Kidney capillary endothelial cell (primary cell): ENCODE results near the gene SH2D2A.

ENCODE experiments used
- DNase-seq: peaks from one replicate; pipeline ENCODE4 v3.0.0-alpha.2; 2018; ENCODE audit warnings: low spot score

The SH2D2A gene

DNA sequence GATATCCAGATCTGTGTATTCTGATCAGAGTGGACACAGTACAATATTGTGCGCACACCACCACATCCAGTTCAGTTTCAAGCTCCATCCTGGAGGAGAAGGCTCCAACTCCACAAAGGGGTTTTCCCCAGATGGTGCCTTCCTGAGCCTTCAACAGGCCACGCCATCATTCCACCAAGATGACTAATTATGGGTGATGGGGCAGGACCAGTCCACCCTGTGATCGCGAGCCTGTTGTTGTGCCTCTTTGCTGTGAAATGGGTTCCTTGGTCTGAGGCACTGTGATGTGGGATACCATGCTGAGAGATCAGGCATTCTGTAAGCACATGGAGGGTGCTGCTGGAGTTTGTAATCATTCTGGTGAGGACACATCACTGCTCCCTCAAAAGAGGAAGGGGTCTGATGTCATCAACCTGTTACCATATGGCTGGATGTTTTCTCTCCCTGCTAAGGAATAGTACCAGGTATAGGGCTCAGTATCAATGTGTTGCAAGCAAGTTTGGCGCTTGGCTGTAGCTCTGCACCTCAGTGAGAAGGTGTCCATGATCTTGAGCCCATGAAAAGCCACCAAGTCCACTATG, 6.7 kb upstream of the SH2D2A start:
- no peak for DNase-seq

DNA sequence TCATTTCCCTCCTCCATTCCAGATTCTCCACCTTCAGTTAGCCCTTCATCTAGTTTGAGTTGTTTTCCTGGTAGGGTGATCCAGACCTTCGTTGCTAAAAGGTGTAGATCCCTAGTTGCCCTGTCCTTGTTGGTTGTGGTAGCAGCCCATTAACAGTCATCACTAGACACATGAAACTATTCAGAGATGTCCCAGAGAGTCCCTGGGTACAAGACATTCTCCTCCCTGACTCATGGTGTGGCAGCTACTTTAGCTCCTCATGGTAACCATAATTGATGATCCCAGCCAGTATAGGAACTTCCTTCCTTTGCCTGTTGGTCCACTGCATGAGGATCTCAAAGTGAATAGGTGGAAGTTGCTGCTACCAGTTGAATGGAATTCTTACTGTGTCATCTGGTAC, 6.0 kb upstream of the SH2D2A start:
- no peak for DNase-seq

DNA sequence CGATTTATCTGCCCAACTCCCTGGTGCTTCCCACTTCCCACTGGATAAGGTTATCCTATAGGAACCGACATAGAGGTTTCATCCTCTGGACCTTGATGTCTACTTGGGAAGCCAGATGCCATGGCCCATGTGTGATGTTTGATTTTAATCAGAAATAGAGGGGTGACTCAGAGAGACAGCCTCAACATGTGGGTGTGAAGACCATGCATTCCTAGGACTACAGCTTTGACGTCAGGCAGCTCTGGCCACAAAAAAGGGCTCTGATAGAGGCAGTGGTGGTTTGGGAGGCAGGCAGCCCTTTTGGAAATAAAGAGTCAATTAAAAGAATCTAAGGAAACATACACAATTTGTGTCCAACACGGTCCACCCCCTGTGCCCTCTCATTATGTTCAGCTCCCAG, 5.2 kb upstream of the SH2D2A start:
- DNase-seq: no peak

DNA sequence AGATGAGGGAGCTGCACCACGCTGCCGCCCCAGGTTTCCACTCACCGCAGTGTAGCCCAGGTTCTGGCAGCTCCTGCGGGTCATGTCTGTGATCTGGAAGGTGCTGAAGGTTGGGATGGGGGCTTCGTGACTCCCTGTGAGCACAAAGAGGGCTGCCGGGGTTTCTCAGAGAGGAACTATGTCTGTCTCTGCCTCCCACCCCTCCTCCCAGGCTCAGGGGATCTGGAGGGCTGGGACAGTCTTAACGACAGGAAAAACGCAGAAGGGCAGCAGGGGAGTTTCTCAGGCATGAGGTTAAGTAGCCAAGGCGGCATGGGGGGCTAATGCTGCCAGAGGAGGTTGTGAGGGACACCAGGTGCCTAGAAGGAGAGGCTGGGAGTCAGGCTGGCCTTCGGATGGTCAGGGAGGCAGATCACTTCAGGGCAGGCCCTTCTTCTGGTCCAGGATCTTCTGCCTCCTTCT, 656 bp downstream of the SH2D2A start:
- DNase-seq: no peak

DNA sequence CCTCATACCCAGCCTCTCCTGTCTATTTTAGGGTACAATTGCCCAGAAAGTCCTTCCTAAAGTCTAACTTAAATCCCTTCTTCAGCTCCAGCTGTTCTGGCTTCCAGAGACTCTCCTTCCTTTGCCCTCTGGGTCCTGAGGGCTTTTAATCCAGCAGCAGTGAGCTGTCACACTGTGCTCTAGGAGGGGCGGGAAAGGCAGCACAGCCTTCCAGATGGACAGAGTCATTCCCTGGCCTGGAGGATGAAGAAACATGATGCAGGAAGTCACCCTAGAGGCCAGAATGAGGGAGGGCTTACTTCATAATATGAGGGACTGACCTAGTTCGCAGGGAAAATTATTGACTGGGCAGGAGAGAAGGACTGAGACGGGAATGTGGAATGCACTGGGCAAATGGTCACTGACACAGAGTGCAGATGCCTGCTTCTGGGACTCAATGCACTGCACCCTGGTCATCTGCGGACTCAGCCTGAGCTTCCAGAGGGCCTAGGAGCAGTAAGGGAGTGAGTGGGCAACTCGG, 1.3 kb downstream of the SH2D2A start:
- peak; percentile 67 for DNase-seq

DNA sequence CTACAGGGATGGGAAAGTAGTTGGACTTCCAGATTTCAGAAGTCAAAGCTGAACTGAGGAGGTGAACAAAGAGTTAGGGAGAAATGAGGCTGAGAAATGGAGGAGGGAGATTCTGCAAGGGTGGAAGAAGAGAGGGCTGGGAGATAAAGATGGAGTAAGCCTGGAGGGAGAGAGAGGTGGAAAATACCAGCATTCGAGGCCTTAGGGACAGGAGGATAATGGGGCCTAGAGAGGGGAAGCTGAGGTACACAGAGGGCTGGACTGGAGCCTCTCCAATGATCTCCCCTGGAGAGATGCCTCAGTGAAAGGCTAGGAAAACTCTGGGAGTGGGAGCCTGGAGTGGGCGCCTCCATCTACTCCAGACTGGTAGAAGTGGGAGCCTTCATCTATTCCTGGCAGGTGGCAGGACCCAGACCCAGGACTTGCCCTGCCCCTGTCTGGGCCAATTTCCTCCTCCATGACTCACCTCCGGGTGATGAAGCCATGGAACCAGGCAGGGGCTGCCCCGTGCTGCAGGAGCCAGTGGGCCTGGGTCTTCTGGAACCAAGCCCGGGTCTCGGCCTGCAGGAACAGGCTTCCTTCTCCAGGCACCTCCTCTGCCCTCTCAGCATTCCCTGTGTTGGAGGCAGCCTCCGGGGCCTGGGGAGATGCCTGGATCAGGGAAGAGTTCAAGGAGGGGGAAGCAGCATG, 1.9 kb downstream of the SH2D2A start:
- no peak for DNase-seq

GRCh38 chr1:156813750-156814570, 2.7 kb downstream of the SH2D2A start:
- DNase-seq: peak; percentile 60

DNA sequence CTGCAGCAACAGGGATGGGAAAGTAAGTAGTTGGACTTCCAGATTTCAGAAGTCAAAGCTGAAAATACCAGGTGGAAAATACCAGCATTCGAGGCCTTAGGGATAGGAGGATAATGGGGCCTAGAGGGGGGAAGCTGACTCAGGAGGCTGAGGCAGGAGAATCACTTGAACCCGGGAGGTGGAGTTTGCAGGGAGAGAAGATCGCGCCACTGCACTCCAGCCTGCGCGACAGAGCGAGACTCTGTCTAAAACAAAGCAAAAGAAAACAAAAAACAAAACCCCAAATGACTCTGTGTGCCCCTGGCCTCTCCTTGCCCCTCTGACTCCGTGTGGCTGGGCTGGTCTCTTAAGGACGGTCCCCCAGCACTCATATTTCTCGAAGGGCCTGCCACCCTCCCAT, 3.4 kb downstream of the SH2D2A start:
- no peak for DNase-seq

DNA sequence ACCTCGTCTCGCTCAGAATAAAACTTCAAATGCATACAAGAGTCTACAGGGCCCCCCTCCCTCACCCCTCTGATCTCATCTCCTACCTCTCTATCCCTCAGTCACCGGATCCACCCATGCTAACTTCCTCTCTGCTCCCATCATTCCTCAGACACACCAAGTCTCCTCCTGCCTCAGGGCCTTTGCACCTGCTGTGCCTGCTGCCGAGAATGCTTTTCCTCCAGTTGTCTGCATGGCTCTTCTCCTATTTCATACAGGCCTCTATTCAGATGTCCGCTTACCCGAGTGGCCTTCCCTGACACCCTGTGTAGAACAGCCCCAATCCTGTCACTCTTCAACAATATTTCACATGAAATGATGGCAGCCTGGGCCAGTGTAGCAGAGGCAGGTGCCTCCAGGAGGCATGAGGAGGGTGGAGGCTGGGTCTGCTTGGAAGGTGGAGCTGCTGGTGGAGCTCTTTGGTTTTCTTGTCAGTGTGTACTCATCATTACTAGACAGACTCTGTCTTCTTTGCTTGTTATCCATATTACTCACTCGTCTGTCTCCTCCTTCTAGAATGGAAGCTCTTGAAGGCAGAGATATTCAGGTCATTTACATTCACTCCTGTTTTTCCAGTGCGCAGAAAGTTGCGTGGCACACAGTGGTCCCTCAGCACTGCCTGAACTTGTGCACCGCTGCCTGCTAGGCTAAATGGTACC, 4.2 kb downstream of the SH2D2A start:
- DNase-seq: no peak

- DNase-seq: no peak
Observed at GRCh38 chr1:156811168-156811567, 5.5 kb downstream of the SH2D2A start.

DNA sequence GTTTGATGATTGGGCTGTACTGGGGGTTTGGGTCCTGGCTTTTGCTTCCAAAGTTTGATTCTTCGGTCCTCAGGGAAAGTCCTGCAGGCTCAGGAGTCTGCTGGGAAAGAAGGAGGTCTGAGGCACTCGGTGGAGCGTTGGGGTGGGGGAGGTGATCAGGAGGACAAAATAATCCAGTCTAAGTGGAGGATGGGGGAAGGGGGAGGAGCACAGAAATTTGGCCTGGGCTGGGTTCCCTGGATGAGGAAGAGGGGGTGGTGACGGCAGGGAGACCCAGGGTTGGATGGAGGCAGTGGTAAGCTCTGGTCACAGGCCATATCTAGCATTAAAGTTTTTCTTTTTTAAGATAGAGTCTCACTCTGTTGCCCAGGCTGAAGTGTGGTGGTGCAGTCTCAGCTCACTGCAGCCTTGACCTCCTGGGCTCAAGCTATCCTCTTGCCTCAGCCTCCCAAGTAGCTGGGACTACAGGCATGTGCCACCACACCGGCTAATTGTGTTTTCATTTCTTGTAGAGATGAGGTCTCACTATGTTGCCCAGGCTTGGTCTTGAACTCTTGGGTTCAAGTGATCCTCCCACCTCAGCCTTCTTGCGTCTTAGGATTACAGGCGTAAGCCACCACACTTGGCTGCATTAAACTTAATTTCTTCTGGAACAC, 6.8 kb downstream of the SH2D2A start:
- no peak for DNase-seq

DNA sequence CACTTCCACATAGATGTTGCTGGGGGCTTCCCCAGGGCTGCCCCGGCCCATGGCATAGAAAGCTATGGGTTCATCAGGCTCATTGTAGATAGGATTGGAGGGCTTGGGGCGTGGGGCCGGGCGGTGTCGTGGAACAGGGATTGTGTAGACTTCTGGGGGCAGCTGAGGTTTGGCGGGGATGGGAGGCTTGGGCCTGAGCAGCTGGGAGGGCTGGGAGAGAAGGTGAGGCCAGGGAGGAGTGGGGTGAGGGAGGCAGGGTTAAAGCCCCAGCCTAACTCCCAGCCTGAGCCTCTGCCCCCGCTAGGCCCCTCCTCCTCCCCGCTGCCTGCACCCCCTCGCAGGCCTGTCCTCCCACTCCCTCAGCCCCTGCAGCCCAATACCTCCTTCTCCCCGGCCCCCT, 7.4 kb downstream of the SH2D2A start:
- DNase-seq: no peak

DNA sequence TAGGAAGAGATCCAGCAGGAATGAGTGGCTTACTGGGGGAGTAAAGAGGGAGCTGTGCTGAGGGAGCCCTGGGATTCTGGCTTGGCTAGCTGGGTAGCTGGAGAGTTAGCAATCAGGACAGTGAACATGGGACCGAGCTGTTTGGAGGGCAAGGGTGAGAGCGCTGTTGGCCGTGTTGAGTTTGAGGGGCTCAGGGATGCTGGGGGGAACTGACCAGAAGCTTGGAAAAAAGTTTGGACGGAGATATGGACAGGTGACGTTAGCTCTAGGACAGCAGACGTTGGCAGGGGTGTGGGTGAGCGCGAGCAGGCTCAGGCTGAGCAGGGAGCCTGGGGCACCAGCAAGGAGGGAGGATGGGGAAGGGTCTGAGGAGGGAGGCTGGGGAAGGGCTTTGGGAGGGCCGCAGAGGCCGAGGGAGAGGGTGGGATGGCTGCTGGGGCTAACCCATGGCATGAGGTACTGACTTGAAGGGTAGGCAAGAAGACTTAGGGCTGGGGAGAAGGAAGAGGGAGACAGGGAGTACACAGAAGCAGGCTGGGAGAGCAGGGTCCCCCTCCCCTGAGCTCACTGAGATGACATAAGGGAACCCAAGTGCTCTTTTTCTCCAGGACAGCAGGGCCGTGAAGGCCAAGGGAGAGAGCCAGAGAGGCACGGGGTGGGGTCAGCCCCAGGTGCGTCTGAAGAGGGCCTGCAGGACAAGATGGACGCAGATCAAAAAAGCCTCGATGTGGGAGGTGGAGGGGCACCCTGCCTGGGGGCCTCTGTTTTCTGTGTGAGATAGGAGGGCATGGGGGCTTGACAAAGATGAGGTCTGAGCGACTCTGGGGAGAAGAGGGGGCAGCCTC, 8.2 kb downstream of the SH2D2A start:
- DNase-seq: no peak

- no peak for DNase-seq
Observed at GRCh38 chr1:156807627-156808026, 9.0 kb downstream of the SH2D2A start.

GRCh38 chr1:156806512-156807440, 9.9 kb downstream of the SH2D2A start:
- DNase-seq: no peak

DNA sequence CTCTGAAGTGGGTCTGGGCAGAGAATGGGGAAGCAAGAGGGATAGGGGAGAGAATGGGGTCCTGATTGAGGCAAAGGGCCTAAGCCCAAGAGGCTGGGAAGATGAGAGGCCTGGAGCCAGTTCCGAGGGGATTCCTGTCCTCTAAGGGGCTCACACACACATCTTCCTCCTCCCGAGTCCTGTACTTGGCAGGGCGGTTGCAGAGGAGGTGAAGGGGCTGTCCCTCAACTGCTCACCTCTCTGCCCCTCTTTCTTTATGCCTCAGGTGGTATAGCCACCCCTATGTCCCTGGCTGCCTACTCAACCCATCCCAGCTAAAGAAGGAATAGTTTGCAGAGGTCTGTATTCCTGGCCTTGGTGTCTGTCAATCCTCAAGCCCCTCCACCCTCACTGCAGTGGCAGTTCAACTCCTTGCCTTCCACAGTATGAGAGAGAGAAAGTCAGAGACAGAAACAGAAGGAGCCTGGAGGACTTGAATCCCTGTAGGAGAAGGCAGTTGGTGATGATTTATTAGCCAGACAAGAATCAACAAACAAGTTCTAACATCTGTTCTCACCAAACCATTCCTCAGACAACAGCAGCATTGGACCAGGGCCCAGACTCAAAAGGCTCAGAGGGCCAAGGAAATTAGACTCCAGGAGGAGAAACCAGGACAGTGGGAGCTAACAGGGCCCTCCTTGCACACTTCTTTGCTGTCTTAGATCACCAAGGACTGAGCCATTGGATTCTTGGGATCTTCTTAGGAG, 10.7 kb downstream of the SH2D2A start:
- no peak for DNase-seq

DNA sequence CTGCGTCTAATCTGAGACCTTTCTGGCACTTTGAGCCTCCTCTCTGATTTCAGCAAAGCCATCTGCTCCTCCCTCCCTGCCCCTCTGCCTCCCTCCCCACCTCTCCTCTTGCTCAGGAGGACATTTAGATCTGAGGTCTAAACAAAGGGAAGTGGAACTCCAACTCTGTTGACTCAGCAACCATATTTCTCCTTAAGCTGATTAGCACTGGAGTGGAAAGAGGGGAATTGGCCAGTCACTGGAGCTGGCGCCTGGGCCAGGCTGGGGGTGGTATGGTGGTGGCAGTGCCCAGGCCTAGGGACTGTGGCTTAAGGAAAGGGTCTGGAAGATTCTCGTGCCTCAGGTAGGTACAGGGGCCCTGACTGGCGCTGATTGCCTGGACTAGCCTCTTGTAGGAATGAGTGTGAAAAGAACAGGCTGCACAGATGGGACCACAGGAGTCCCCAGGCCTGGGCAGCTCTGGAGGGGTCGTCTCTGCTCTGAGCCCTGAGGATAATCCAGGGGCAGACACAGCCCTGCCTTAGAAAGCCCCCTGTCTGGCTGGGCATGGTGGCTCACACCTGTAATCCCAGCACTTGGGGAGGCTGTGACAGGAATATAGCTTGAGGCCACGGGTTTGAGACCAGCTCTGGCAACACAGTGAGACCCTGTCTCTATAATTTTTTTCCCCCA, 11.9 kb downstream of the SH2D2A start:
- DNase-seq: no peak

GRCh38 chr1:156804026-156804425, 12.6 kb downstream of the SH2D2A start:
- DNase-seq: no peak
